Nephron progenitor cell (in vitro differentiated cells): Measurements from ENCODE around the gene TBC1D22A.

ENCODE experiments used
- DNase-seq: peaks from one replicate; pipeline ENCODE4 v3.0.0; 2021
- H3K27ac Mint-ChIP-seq: 2 replicates; pipeline ENCODE4 v1.8.0; 2021; ENCODE audit warnings: mild to moderate bottlenecking, moderate library complexity, mixed read lengths
- H3K27me3 Mint-ChIP-seq: 2 replicates; pipeline ENCODE4 v1.8.0; 2021; ENCODE audit warnings: mild to moderate bottlenecking, low read depth, mixed read lengths; ENCODE audit not compliant: poor library complexity
- H3K36me3 Mint-ChIP-seq: 2 replicates; pipeline ENCODE4 v1.8.0; 2021; ENCODE audit warnings: low read depth, mixed read lengths
- H3K4me1 Mint-ChIP-seq: 2 replicates; pipeline ENCODE4 v1.8.0; 2021; ENCODE audit warnings: mixed read lengths
- H3K4me3 Mint-ChIP-seq: 2 replicates; pipeline ENCODE4 v1.8.0; 2021; ENCODE audit warnings: mild to moderate bottlenecking, moderate library complexity, mixed read lengths
- H3K9me3 Mint-ChIP-seq: 2 replicates; pipeline ENCODE4 v1.8.0; 2021; ENCODE audit warnings: mild to moderate bottlenecking, moderate library complexity, mixed read lengths
- TF ChIP-seq, protein P1 (sequence below): fragments of 200-600 bp; sonication (generic); IDR thresholded peaks from 2 replicates; pipeline ENCODE4 v1.5.0; 2021; ENCODE audit warnings: antibody characterized with exemption

Gene TBC1D22A

DNA sequence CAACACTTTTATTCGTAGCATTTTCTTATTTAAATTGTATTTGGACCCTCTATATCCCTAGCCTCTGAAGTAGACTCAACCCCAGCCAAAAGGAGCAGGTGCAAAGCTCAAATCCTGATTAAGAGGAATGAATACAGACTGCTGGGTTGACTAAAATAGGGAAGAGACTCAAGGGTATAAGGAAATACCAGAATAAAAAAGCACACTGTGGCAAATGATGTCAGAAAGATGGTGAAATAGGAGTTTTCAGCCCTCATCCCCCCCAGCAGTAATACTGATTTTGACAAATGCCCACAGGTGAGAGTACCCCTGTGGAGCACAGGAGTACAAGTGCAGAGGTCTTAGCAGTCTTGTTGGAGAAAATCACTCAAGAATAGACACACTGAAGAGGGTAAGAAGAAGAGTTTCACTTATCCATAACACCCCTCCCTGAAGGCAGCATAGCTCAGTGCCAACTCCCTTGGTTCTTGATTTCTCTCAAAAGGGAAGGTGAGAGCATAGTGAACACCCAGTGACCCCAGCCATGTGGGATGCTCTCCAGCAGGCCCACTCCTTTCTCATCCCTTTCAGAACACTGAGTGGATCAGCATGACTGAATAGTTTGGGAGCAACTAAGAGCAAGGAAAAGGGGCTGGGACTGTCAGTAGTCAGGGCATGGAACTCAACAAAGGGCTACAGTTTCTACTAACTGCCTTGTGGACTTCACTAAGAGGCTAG lies 71.7 kb downstream of the TBC1D22A start:
- H3K27me3 Mint-ChIP-seq, result peaks cover 3% of the 10 kb centered on the region
- TF ChIP-seq, protein P1, sequence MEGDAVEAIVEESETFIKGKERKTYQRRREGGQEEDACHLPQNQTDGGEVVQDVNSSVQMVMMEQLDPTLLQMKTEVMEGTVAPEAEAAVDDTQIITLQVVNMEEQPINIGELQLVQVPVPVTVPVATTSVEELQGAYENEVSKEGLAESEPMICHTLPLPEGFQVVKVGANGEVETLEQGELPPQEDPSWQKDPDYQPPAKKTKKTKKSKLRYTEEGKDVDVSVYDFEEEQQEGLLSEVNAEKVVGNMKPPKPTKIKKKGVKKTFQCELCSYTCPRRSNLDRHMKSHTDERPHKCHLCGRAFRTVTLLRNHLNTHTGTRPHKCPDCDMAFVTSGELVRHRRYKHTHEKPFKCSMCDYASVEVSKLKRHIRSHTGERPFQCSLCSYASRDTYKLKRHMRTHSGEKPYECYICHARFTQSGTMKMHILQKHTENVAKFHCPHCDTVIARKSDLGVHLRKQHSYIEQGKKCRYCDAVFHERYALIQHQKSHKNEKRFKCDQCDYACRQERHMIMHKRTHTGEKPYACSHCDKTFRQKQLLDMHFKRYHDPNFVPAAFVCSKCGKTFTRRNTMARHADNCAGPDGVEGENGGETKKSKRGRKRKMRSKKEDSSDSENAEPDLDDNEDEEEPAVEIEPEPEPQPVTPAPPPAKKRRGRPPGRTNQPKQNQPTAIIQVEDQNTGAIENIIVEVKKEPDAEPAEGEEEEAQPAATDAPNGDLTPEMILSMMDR, result no peak
- H3K27ac Mint-ChIP-seq, result no peak overlapping the region
- no peak overlapping the region for H3K4me3 Mint-ChIP-seq
- H3K36me3 Mint-ChIP-seq, result peaks cover 79% of the 10 kb centered on the region
- peaks cover 60% of the 10 kb centered on the region for H3K9me3 Mint-ChIP-seq
- peaks cover 20% of the 10 kb centered on the region for H3K4me1 Mint-ChIP-seq
- no peak for DNase-seq

DNA sequence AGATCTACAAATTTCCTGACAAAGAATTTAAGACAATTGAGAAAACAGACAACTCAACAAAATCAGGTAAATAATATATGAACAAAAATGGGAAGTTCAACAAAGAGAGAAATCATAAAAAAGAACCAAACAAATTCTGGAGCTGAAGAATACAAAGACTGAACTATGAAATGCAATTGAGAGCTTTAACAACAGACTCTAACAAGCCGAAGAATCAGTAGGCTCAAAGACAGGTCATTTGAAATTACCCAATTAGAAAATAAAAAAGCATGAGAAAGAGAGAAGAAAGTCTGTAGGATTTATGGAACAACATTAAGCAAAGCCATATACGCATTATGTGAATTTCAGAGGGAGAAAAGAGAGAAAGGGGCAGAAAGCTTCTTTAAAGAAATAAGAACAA lies 72.8 kb downstream of the TBC1D22A start:
- H3K4me3 Mint-ChIP-seq, result no peak overlapping the region
- DNase-seq, result no peak
- H3K9me3 Mint-ChIP-seq, result peaks cover 64% of the 10 kb centered on the region
- H3K27ac Mint-ChIP-seq, result no peak overlapping the region
- H3K4me1 Mint-ChIP-seq, result peaks cover 9% of the 10 kb centered on the region
- peaks cover 3% of the 10 kb centered on the region for H3K27me3 Mint-ChIP-seq
- TF ChIP-seq, protein P1, result no peak
- peaks cover 88% of the 10 kb centered on the region for H3K36me3 Mint-ChIP-seq

DNA sequence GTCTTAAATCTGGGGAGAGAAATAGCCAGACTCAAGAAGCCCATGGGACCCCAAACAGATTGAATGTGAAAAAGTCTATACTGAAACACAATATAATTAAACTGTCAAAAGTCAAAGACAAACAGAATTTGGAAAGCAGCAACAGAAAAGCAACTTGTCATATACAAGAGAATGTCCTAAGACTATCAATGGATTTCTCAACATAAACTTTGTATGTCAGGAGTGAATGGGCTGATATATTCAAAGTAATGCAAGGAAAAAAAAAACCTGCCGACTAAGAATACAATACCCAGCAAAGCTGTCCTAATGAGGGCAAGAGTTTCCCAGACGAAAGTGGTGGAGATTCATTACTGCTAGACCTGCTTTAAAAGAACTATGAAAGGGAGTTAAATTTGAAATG lies 73.2 kb downstream of the TBC1D22A start:
- DNase-seq, result no peak
- H3K9me3 Mint-ChIP-seq, result peaks cover 64% of the 10 kb centered on the region
- H3K36me3 Mint-ChIP-seq, result peaks cover 87% of the 10 kb centered on the region
- H3K27me3 Mint-ChIP-seq, result peaks cover 3% of the 10 kb centered on the region
- H3K4me3 Mint-ChIP-seq, result no peak overlapping the region
- H3K4me1 Mint-ChIP-seq, result peaks cover 5% of the 10 kb centered on the region
- no peak overlapping the region for H3K27ac Mint-ChIP-seq
- TF ChIP-seq, protein P1, result no peak

DNA sequence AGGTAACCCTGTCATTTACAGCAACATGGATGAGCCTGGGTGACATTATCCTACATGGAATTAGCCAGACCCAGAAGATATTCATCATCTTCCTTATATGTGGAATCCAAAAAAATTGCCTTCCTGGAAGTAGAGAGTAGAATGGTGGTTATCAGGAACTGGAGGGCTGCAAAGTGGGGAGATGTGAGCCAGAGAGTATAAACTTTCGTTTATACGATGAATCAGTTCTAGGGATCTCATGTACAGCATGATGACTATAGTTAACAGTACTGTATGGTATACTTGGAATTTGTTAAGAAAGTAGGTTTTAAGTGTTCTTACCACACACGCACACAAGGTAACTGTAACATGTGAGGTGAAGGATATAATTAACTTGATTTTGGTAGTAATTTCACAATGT lies 79.1 kb downstream of the TBC1D22A start:
- TF ChIP-seq, protein P1, result no peak
- peaks cover 31% of the 10 kb centered on the region for H3K9me3 Mint-ChIP-seq
- no peak overlapping the region for H3K27ac Mint-ChIP-seq
- no peak for DNase-seq
- H3K4me3 Mint-ChIP-seq, result no peak overlapping the region
- peaks cover 23% of the 10 kb centered on the region for H3K4me1 Mint-ChIP-seq
- H3K27me3 Mint-ChIP-seq, result peaks cover 3% of the 10 kb centered on the region
- H3K36me3 Mint-ChIP-seq, result peaks cover 59% of the 10 kb centered on the region

DNA sequence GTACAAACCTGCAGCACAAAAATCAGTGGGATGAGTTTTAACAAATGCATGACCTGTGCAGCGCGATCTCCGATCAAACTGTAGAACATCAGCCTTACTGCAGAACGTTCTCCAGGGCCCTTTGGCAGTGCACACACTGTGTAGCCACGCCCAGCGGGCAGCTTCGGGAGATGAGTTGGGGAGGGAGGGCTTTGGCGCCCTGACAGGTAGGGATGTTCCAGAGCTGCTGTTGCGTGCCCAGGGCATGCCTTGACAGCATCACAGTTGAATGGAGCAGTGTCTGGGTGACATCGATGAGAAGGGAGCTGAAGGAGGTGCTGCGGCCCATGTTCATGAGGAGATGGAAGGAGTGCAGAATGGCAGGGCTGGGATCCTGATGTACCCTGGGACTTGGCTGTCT lies 80.2 kb downstream of the TBC1D22A start:
- no peak overlapping the region for H3K4me3 Mint-ChIP-seq

More for the DNA sequence above, 80.2 kb downstream of the TBC1D22A start:
- Mint-ChIP-seq H3K27me3 (peaks cover 3% of the 10 kb centered on the region), H3K4me1 (peaks cover 25% of the 10 kb centered on the region), H3K9me3 (peaks cover 20% of the 10 kb centered on the region), H3K36me3 (peaks cover 52% of the 10 kb centered on the region), H3K27ac (peak overlapping the region; percentile 43)
- no peak for DNase-seq
- TF ChIP-seq, protein P1, result no peak
